Natural killer cell (primary cell): ENCODE measurements around the gene VPS52. TPM values are rescaled to one million over a fixed set of nuclear protein-coding genes. Genes with fewer than 3 reads are reported as not detected.

Experiments used
- ATAC-seq, 3 donors: fragments of 150-1000 bp in 2 of 3; fragments of 200-7000 bp in 1 of 3; cut with Tn5 transposase; 1 replicate in 1 of 3; 2 replicates in 2 of 3; pipeline ENCODE4 v1.10.0; 2021; ENCODE audit warnings: mild to moderate bottlenecking in 2 of 3, moderate library complexity in 2 of 3
- DNase-seq, 2 donors: peaks; one replicate each; pipeline versions ENCODE4 v3.0.0 to v3.0.0-alpha.2; 2013 to 2021; ENCODE audit warnings: mixed read lengths in 1 of 2
- H3K27ac ChIP-seq: one replicate; pipeline ENCODE4 v1.5.1; 2013; ENCODE audit warnings: mild to moderate bottlenecking, low read length
- H3K27me3 ChIP-seq: one replicate; pipeline ENCODE4 v1.6.1; 2013; ENCODE audit warnings: low read length; ENCODE audit not compliant: control insufficient read depth, insufficient read depth
- H3K36me3 ChIP-seq: one replicate; pipeline ENCODE4 v1.6.1; 2013; ENCODE audit warnings: low read length; ENCODE audit not compliant: control insufficient read depth, insufficient read depth
- H3K4me1 ChIP-seq: one replicate; pipeline ENCODE4 v1.6.1; 2013; ENCODE audit warnings: low read length; ENCODE audit not compliant: control insufficient read depth, insufficient read depth
- H3K4me3 ChIP-seq: one replicate; pipeline ENCODE4 v1.5.1; 2013; ENCODE audit warnings: low read length
- H3K9me3 ChIP-seq: one replicate; pipeline ENCODE4 v1.6.1; 2013; ENCODE audit warnings: low read length; ENCODE audit not compliant: control insufficient read depth, insufficient read depth
- H3K27ac Mint-ChIP-seq, 2 donors: one replicate each; pipeline ENCODE4 v1.8.0; 2022; ENCODE audit warnings: mild to moderate bottlenecking in 2 of 2, mixed read lengths in 2 of 2, moderate library complexity in 1 of 2
- H3K27me3 Mint-ChIP-seq, 2 donors: one replicate each; pipeline ENCODE4 v1.8.0; 2022; ENCODE audit warnings: low read depth in 2 of 2, mixed read lengths in 2 of 2
- H3K36me3 Mint-ChIP-seq: one replicate; pipeline ENCODE4 v1.8.0; 2022; ENCODE audit warnings: mixed read lengths
- H3K4me1 Mint-ChIP-seq, 2 donors: one replicate each; pipeline ENCODE4 v1.8.0; 2022; ENCODE audit warnings: mixed read lengths in 2 of 2
- H3K4me3 Mint-ChIP-seq: one replicate; pipeline ENCODE4 v1.8.0; 2022; ENCODE audit warnings: mild to moderate bottlenecking, moderate library complexity, mixed read lengths
- H3K9me3 Mint-ChIP-seq, 2 donors: one replicate each; pipeline ENCODE4 v1.8.0; 2022; ENCODE audit warnings: mixed read lengths in 2 of 2
- CTCF ChIP-seq: fragments of 200-600 bp; IDR thresholded peaks from one replicate; pipeline ENCODE4 v1.8.0; 2022; ENCODE audit warnings: antibody characterized with exemption
- WGBS: methylation state at CpG from one replicate; pipeline ENCODE4 v1.1.7; 2013; ENCODE audit warnings: missing lambda C conversion rate; ENCODE audit not compliant: insufficient coverage; 5-methylcytosine and 5-hydroxymethylcytosine counted together
- intact Hi-C: fragments of 100-400 bp; cut with micrococcal nuclease; formaldehyde crosslinking; loops from one replicate; pipeline ENCODE4 v1.14.2; 2022
- total RNA-seq, 4 donors: library from RNA; stranded (reverse); fragments of 120-200 nt in 1 of 4; gene quantifications; one replicate each; pipeline versions ENCODE4 v1.2.3 to v1.2.4, GENCODE V29; 2013 to 2022

VPS52 gene
- total RNA-seq, 3 donors from 2014 or later (not counting 1 experiment from before 2014, with no cell fraction given) = 98.0 to 112 (median 99.4) TPM

DNA sequence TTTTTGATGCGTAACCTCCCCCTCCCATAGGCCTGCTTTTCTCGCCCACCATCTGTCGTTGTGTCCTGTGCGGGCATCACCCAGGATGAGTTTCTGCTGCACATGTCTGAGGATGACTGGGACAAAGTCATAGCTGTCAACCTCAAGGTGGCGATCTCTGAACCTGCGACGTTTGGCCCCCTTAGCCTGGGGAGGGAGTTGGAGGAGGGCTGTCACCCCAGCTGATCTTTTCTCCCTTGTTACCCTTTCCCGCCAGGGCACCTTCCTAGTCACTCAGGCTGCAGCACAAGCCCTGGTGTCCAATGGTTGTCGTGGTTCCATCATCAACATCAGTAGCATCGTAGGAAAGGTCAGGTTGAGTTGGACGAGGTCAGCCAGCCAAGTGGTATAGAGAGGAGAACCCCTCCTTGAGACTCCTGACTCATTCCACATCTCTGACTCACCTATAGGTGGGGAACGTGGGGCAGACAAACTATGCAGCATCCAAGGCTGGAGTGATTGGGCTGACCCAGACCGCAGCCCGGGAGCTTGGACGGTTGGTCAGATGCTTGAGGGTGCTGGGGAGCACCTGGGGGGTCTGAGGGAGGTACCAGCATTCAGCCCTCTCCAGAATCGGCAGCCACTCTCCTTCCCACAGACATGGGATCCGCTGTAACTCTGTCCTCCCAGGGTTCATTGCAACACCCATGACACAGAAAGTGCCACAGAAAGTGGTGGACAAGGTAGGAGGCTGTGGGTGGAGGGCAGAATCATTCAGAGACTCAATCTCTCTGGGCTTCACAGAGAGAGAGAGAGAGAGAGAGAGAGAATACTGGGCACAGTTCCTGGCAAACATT lies 66.3 kb downstream of the VPS52 start:
- H3K9me3 ChIP-seq = no peaks in the 10 kb centered on the region
- Mint-ChIP-seq H3K4me3 (peak overlapping the region; percentile 87), H3K36me3 (peaks cover 13% of the 10 kb centered on the region), H3K27me3 (no peaks in the 10 kb centered on the region), H3K27ac (peak overlapping the region; percentile 68 to 79), H3K4me1 (peaks cover 58 to 77% of the 10 kb centered on the region in 2 donors), H3K9me3 (no peaks in the 10 kb centered on the region)
- peak overlapping the region; percentile 63 for H3K4me3 ChIP-seq
- H3K4me1 ChIP-seq = peaks cover 47% of the 10 kb centered on the region
- WGBS = 60% methylated on average over 14 of the region's 17 CpGs
- H3K27ac ChIP-seq = no peak overlapping the region
- no peaks in the 10 kb centered on the region for H3K27me3 ChIP-seq
- no peak for TF ChIP-seq CTCF
- ATAC-seq = no peak
- peaks cover 22% of the 10 kb centered on the region for H3K36me3 ChIP-seq
- intact Hi-C loops = no loop called here
- peak in 1 of 2 donors; percentile 57 for DNase-seq

- H3K4me3 Mint-ChIP-seq = peak within 1 kb of the TSS; percentile 87
- H3K4me3 ChIP-seq = peak within 1 kb of the TSS; percentile 63
- H3K36me3 Mint-ChIP-seq = peaks cover 13% of the 10 kb centered on the region
- H3K9me3 Mint-ChIP-seq = no peaks in the 10 kb centered on the region
- WGBS = under 1% methylated on average over 46 of the region's 48 CpGs
- no peaks in the 10 kb centered on the region for H3K9me3 ChIP-seq
- H3K27me3 ChIP-seq = no peaks in the 10 kb centered on the region
- peaks cover 51% of the 10 kb centered on the region for H3K4me1 ChIP-seq
- H3K4me1 Mint-ChIP-seq = peaks cover 59 to 76% of the 10 kb centered on the region in 2 donors
- no peak for TF ChIP-seq CTCF
- peak within 1 kb of the TSS; percentile 68 to 79 for H3K27ac Mint-ChIP-seq
- H3K27ac ChIP-seq = peak within 1 kb of the TSS; percentile 19
- no peaks in the 10 kb centered on the region for H3K27me3 Mint-ChIP-seq
- ATAC-seq (peak; percentile 61 to 80 (median 70)), DNase-seq (peak; percentile 87 to 94)
- peaks cover 22% of the 10 kb centered on the region for H3K36me3 ChIP-seq
- intact Hi-C loops = loop anchor here (5.0 kb wide), 2 partner anchors 208 to 352 kb away; partner anchors contain the start of genes PHF1, PSMB9 and TAP1
These were observed 67.1 kb downstream of the VPS52 start, which contains the start of gene HSD17B8 for GRCh38 chr6:33204415-33205190. Gene HSD17B8 (plus strand): TSS chr6:33204655. CDS start chr6:33204669, 14 bp downstream.

GRCh38 chr6:33204165-33204414 lies 67.6 kb downstream of the VPS52 start:
- H3K27me3 Mint-ChIP-seq = no peaks in the 10 kb centered on the region
- H3K36me3 Mint-ChIP-seq = peaks cover 13% of the 10 kb centered on the region
- peak overlapping the region; percentile 87 for H3K4me3 Mint-ChIP-seq
- intact Hi-C loops = loop anchor here (5.0 kb wide), 2 partner anchors 208 to 352 kb away; partner anchors contain the start of genes PHF1, PSMB9 and TAP1
- Histone ChIP-seq H3K27me3 (no peaks in the 10 kb centered on the region), H3K9me3 (no peaks in the 10 kb centered on the region), H3K27ac (no peak overlapping the region), H3K4me1 (peaks cover 55% of the 10 kb centered on the region), H3K36me3 (peaks cover 22% of the 10 kb centered on the region), H3K4me3 (no peak overlapping the region)
- H3K4me1 Mint-ChIP-seq = peaks cover 58 to 76% of the 10 kb centered on the region in 2 donors
- 22% methylated on average over 2 of the region's 4 CpGs for WGBS
- TF ChIP-seq CTCF = no peak
- no peaks in the 10 kb centered on the region for H3K9me3 Mint-ChIP-seq
- no peak for DNase-seq
- ATAC-seq = no peak
- H3K27ac Mint-ChIP-seq = peak overlapping the region; percentile 68 to 79
